ENCODE data around the gene TCF7L2. TPM values are rescaled to one million over a fixed set of nuclear protein-coding genes. Genes with fewer than 3 reads are reported as not detected.

Gene TCF7L2
- total RNA-seq, 4 donors from 2014 or later, result 4.0 to 13.2 (median 6.4) TPM

- Histone ChIP-seq H3K27ac (no peak overlapping the region), H3K4me1 (no peaks in the 10 kb centered on the region), H3K9me3 (no peaks in the 10 kb centered on the region), H3K4me3 (no peak overlapping the region), H3K27me3 (no peaks in the 10 kb centered on the region), H3K36me3 (no peaks in the 10 kb centered on the region)
- TF ChIP-seq POLR2A (IDR thresholded peaks at IDR 0.05), result no peak
- intact Hi-C loops (cut with DNase I), result no loop called here
- no peak for DNase-seq
- WGBS, 2 donors, result 74 to 78% methylated on average over 6 of the region's 6 CpGs
These were observed 229.2 kb downstream of the TCF7L2 start for GRCh38 chr10:113179265-113179664.

- H3K36me3 ChIP-seq, result no peaks in the 10 kb centered on the region
- no peak overlapping the region for H3K27ac ChIP-seq
- H3K4me1 ChIP-seq, result no peaks in the 10 kb centered on the region
- no peaks in the 10 kb centered on the region for H3K9me3 ChIP-seq
- intact Hi-C loops (cut with DNase I), result no loop called here
- DNase-seq, result no peak
- no peak overlapping the region for H3K4me3 ChIP-seq
- 92 to 94% methylated on average over 2 to 3 of the region's 3 CpGs for WGBS, 2 donors
- H3K27me3 ChIP-seq, result no peaks in the 10 kb centered on the region
- no peak for TF ChIP-seq POLR2A (IDR thresholded peaks at IDR 0.05)
- TF ChIP-seq CTCF (IDR thresholded peaks at IDR 0.05), result no peak
These were observed 229.9 kb downstream of the TCF7L2 start for GRCh38 chr10:113179966-113180365.

- H3K4me1 ChIP-seq, result no peaks in the 10 kb centered on the region
- no peak overlapping the region for H3K27ac ChIP-seq
- TF ChIP-seq CTCF (IDR thresholded peaks at IDR 0.05) (no peak), POLR2A (IDR thresholded peaks at IDR 0.05) (no peak)
- 40 to 66% methylated on average over 4 to 7 of the region's 10 CpGs for WGBS, 2 donors
- H3K9me3 ChIP-seq, result no peaks in the 10 kb centered on the region
- H3K36me3 ChIP-seq, result no peaks in the 10 kb centered on the region
- no peaks in the 10 kb centered on the region for H3K27me3 ChIP-seq
- no peak overlapping the region for H3K4me3 ChIP-seq
- no peak for DNase-seq
- intact Hi-C loops (cut with DNase I), result no loop called here
These were observed 230.5 kb downstream of the TCF7L2 start for GRCh38 chr10:113180401-113181154.

GRCh38 chr10:113182154-113182553 lies 232.1 kb downstream of the TCF7L2 start:
- WGBS, 2 donors, result 90% methylated on average over 3 of the region's 3 CpGs
- no peak for TF ChIP-seq POLR2A (IDR thresholded peaks at IDR 0.05)
- TF ChIP-seq CTCF (IDR thresholded peaks at IDR 0.05), result no peak

GRCh38 chr10:113183573-113183972 lies 233.5 kb downstream of the TCF7L2 start:
- no peaks in the 10 kb centered on the region for H3K27me3 ChIP-seq
- no peaks in the 10 kb centered on the region for H3K9me3 ChIP-seq
- intact Hi-C loops (cut with DNase I), result no loop called here
- H3K4me1 ChIP-seq, result peaks cover 0 to 9% (median 3%) of the 10 kb centered on the region in 3 donors
- H3K36me3 ChIP-seq, result no peaks in the 10 kb centered on the region
- no peak overlapping the region for H3K27ac ChIP-seq
- TF ChIP-seq CTCF (IDR thresholded peaks at IDR 0.05) (no peak), POLR2A (IDR thresholded peaks at IDR 0.05) (no peak)
- no peak for DNase-seq
- WGBS, 2 donors, result 33 to 81% methylated on average over 1 to 8 of the region's 13 CpGs
- no peak overlapping the region for H3K4me3 ChIP-seq

More at GRCh38 chr10:113182154-113182553, 232.1 kb downstream of the TCF7L2 start:
- H3K36me3 ChIP-seq, result no peaks in the 10 kb centered on the region
- no peaks in the 10 kb centered on the region for H3K9me3 ChIP-seq
- DNase-seq, result no peak
- H3K4me3 ChIP-seq, result no peak overlapping the region
- intact Hi-C loops (cut with DNase I), result no loop called here
- no peak overlapping the region for H3K27ac ChIP-seq
- H3K4me1 ChIP-seq, result peaks cover 0 to 3% (median 2%) of the 10 kb centered on the region in 3 donors
- no peaks in the 10 kb centered on the region for H3K27me3 ChIP-seq
